K562 (cell line): ENCODE measurements around the gene GNL3. TPM values are rescaled to one million over a fixed set of nuclear protein-coding genes. Genes with fewer than 3 reads are reported as not detected.

Source experiments
- ATAC-seq: fragments of 200-7000 bp; cut with Tn5 transposase; 3 replicates; pipeline ENCODE4 v1.9.1; 2020; ENCODE audit warnings: moderate library complexity
- BruUV-seq: library from RNA; stranded (reverse); fragments of 400-500 nt; replicated peaks from 2 replicates; lab custom pipeline; 2021; lab: Mats Ljungman, UMichigan
- CTCF ChIA-PET: fragments of 300-600 bp; formaldehyde crosslinking; extraction: SDS; loops from one replicate; lab custom pipeline; 2021; ENCODE audit warnings: low intra/inter-chr PET ratio; lab: Yijun Ruan, JAX
- POLR2A ChIA-PET: fragments of 300-600, 350-650 bp; sonication (Branson Sonifier 250); formaldehyde crosslinking; extraction: SDS; loops from one replicate; lab custom pipeline; 2021; ENCODE audit warnings: antibody characterized with exemption, inconsistent platforms; lab: Yijun Ruan, JAX
- DNase-seq, 4 experiments: peaks; one replicate each; pipeline versions ENCODE4 v3.0.0 to v3.0.0-alpha.2; 2011 to 2018; ENCODE audit warnings: low spot score in 3 of 4, mixed read lengths in 3 of 4; ENCODE audit errors: extremely low read depth in 1 of 4
- FAIRE-seq: peaks from 2 replicates; lab custom pipeline; 2011; peaks lifted over from hg19 to GRCh38; lab: Jason Lieb, UNC
- H2AFZ ChIP-seq: 2 replicates; pipeline ENCODE4 v1.6.0; 2011; ENCODE audit warnings: low read depth, low read length, control low read depth, inconsistent platforms
- H3K27ac ChIP-seq: fragments of 200-600 bp; 3 replicates; pipeline ENCODE4 v1.8.0; 2011; ENCODE audit warnings: low read depth, mild to moderate bottlenecking, control low read depth, inconsistent platforms, low read length, moderate library complexity, mixed read lengths; ENCODE audit errors: extremely low read depth
- H3K27me3 ChIP-seq, 2 experiments: fragments of 300-600 bp in 1 of 2; 2 replicates in 1 of 2; 3 replicates in 1 of 2; pipeline versions ENCODE4 v1.6.0 to v1.8.0; 2011; ENCODE audit warnings: inconsistent platforms in 2 of 2, low read length in 2 of 2, mild to moderate bottlenecking in 1 of 2, mixed read lengths in 1 of 2, moderate library complexity in 1 of 2; ENCODE audit not compliant: control insufficient read depth in 2 of 2, insufficient read depth in 2 of 2
- H3K36me3 ChIP-seq: fragments of 300-600 bp; 3 replicates; pipeline ENCODE4 v1.8.0; 2011; ENCODE audit warnings: mild to moderate bottlenecking, low read length, inconsistent platforms; ENCODE audit not compliant: control insufficient read depth, insufficient read depth
- H3K4me1 ChIP-seq, 2 experiments: fragments of 200-600 bp in 1 of 2; replicated peaks in 1 of 2; 2 replicates in 1 of 2; 3 replicates in 1 of 2; pipeline versions ENCODE4 v1.5.1 to v1.8.0; 2011; ENCODE audit warnings: inconsistent platforms in 2 of 2, low read length in 2 of 2, mild to moderate bottlenecking in 1 of 2, mixed read lengths in 1 of 2, moderate library complexity in 1 of 2; ENCODE audit not compliant: control insufficient read depth in 2 of 2, insufficient read depth in 2 of 2
- H3K4me2 ChIP-seq: 2 replicates; pipeline ENCODE4 v1.6.1; 2011; ENCODE audit warnings: low read length, control low read depth, inconsistent platforms, mixed read lengths; ENCODE audit not compliant: insufficient read depth
- H3K4me3 ChIP-seq: fragments of 200-600 bp; sonication (generic), shearing (Covaris generic); 2 replicates; pipeline ENCODE4 v1.5.1; 2016; ENCODE audit warnings: control low read depth, inconsistent platforms
- H3K79me2 ChIP-seq: fragments of 200-600 bp; 3 replicates; pipeline ENCODE4 v1.8.0; 2011; ENCODE audit warnings: low read length, inconsistent platforms; ENCODE audit not compliant: control insufficient read depth, insufficient read depth
- H3K9ac ChIP-seq, 2 experiments: 2 replicates each; pipeline versions ENCODE4 v1.6.0 to v1.6.1; 2011; ENCODE audit warnings: low read depth in 2 of 2, low read length in 2 of 2, control low read depth in 1 of 2, inconsistent platforms in 1 of 2, mild to moderate bottlenecking in 1 of 2, mixed read lengths in 1 of 2; ENCODE audit not compliant: insufficient read depth in 1 of 2
- H3K9me1 ChIP-seq: one replicate; pipeline ENCODE4 v1.6.0; 2011; ENCODE audit warnings: inconsistent platforms, mild to moderate bottlenecking, low read length, moderate library complexity; ENCODE audit not compliant: control insufficient read depth, insufficient read depth
- H3K9me3 ChIP-seq: replicated peaks from 2 replicates; pipeline ENCODE4 v1.5.1; 2011; ENCODE audit warnings: low read depth, low read length, inconsistent platforms; ENCODE audit not compliant: control insufficient read depth, insufficient read depth
- H4K20me1 ChIP-seq: replicated peaks from 2 replicates; pipeline ENCODE4 v1.6.1; 2011; ENCODE audit warnings: low read length, inconsistent platforms, mixed read lengths; ENCODE audit not compliant: control insufficient read depth, insufficient read depth
- CTBP1 ChIP-seq: fragments of 450-650 bp; IDR thresholded peaks from 2 replicates; pipeline ENCODE4 v1.6.1; 2016; ENCODE audit warnings: borderline replicate concordance
- HMG20A ChIP-seq: fragments of 450-650 bp; formaldehyde crosslinking; conservative IDR thresholded peaks from 2 replicates; pipeline ENCODE4 v1.4.0; 2020; ENCODE audit warnings: mild to moderate bottlenecking, mixed read lengths
- MECOM ChIP-seq: fragments of 250-450 bp; sonication (Bioruptor Pico); IDR thresholded peaks from 2 replicates; pipeline ENCODE4 v1.8.0; 2022; ENCODE audit warnings: inconsistent platforms
- NRF1 ChIP-seq, 2 experiments: fragments of 450-650 bp; IDR thresholded peaks in 1 of 2; conservative IDR thresholded peaks in 1 of 2; 2 replicates each; pipeline ENCODE4 v1.6.1; 2014; ENCODE audit warnings: mild to moderate bottlenecking in 2 of 2
- PRMT5 ChIP-seq: sonication (generic); formaldehyde crosslinking; IDR thresholded peaks from 2 replicates; pipeline ENCODE4 v1.5.0; 2020; ENCODE audit warnings: missing genetic modification reagents
- PRPF4 ChIP-seq: fragments of 200-400 bp; formaldehyde crosslinking; IDR thresholded peaks from one replicate; pipeline ENCODE4 v1.6.1; 2017; ENCODE audit warnings: low read length, low read depth, mild to moderate bottlenecking; ENCODE audit not compliant: insufficient read depth, poor library complexity, severe bottlenecking
- PTBP1 ChIP-seq: fragments of 200-400 bp; formaldehyde crosslinking; IDR thresholded peaks from 2 replicates; pipeline ENCODE4 v1.6.1; 2017; ENCODE audit warnings: low read depth, low read length
- SIN3B ChIP-seq: fragments of 450-650 bp; IDR thresholded peaks from 2 replicates; pipeline ENCODE4 v1.6.1; 2017; ENCODE audit warnings: low read depth, mild to moderate bottlenecking, moderate library complexity
- TAL1 ChIP-seq: fragments of 450-650 bp; IDR thresholded peaks from 2 replicates; pipeline ENCODE4 v1.6.1; 2016; ENCODE audit warnings: mild to moderate bottlenecking
- U2AF2 ChIP-seq: fragments of 200-400 bp; formaldehyde crosslinking; optimal IDR thresholded peaks from 2 replicates; pipeline ENCODE3; 2017; ENCODE audit warnings: low read depth, mild to moderate bottlenecking, low read length
- ZNF436 ChIP-seq: fragments of 250-450, 450-650 bp; sonication (Bioruptor Pico); formaldehyde crosslinking; IDR thresholded peaks from 2 replicates; pipeline ENCODE4 v1.7.0; 2020; ENCODE audit warnings: mild to moderate bottlenecking
- WGBS: fragments of 100-300 bp; shearing (Covaris generic); methylation state at CpG from one replicate; pipeline ENCODE4 v1.1.6; 2016; ENCODE audit warnings: low coverage, mixed read lengths; ENCODE audit not compliant: insufficient coverage; ENCODE audit errors: missing lambda C conversion rate; 5-methylcytosine and 5-hydroxymethylcytosine counted together
- in situ Hi-C: fragments of 300-500 bp; cut with MboI; formaldehyde crosslinking; loops from 4 replicates; pipeline ENCODE4 v1.15.0; 2018; ENCODE audit warnings: inconsistent platforms, mixed read lengths
- intact Hi-C: fragments of 100-400 bp; cut with micrococcal nuclease; formaldehyde crosslinking; loops from 2 replicates; pipeline ENCODE4 v1.14.2; 2022
- polyA plus RNA-seq, 8 experiments: library from polyadenylated mRNA; depleted of rRNA in 4 of 8; stranded (reverse) in 5 of 8; unstranded in 3 of 8; fragments of >200 nt; fragmentation: Nextera tagmentation in 2 of 8; fragmentation: Illumina TruSeq in 1 of 8; extraction: Ambion mirVana in 2 of 8; extraction: Trizol in 1 of 8; gene quantifications; 2 replicates each; pipeline versions ENCODE4 v1.2.1 to v1.2.3, GENCODE V29; 2011 to 2014; ENCODE audit warnings: inconsistent platforms in 1 of 8, missing spikeins in 1 of 8
- total RNA-seq, 7 experiments: library from RNA; depleted of rRNA in 6 of 7; stranded (reverse); fragments of >200 nt in 6 of 7; fragmentation: Illumina TruSeq in 2 of 7; extraction: Trizol in 2 of 7; gene quantifications; 2 replicates each; pipeline versions ENCODE4 v1.2.1 to v1.2.3, GENCODE V29; 2011 to 2021; ENCODE audit warnings: low replicate concordance in 1 of 7
- TF ChIP-seq, protein P1 (sequence below): fragments of 250-450 bp; sonication (Bioruptor Pico); IDR thresholded peaks from 2 replicates; pipeline ENCODE4 v1.8.0; 2021; ENCODE audit warnings: moderate library complexity, mild to moderate bottlenecking, inconsistent platforms

The GNL3 gene
- total and polyA plus RNA-seq, 9 of the 15 experiments (the other 6 are each of a cell fraction or from before 2014, with no cell fraction given) = 132 to 313 (median 220) TPM

GRCh38 chr3:52712291-52713212 is 26.7 kb downstream of the GNL3 start:
- ChIA-PET POLR2A (interaction anchor here (0.7 kb wide), 1 partner anchor 21 kb away, joined by 4 read pairs; no protein-coding TSS in a partner anchor), CTCF (no interaction called here)
- H3K36me3 ChIP-seq = peaks cover 16% of the 10 kb centered on the region; the same call in 2 of the 3 replicates
- WGBS = 91% methylated on average over 13 of the region's 17 CpGs
- H3K27me3 ChIP-seq = no peaks in the 10 kb centered on the region
- no peak overlapping the region for H3K27ac ChIP-seq
- no peak for FAIRE-seq
- H3K4me1 ChIP-seq = no peaks in the 10 kb centered on the region; a peak in 2 of 5 replicates
- ATAC-seq = no peak
- intact Hi-C loops (no loop called here), in situ Hi-C loops (no loop called here)
- no peak overlapping the region for H3K4me3 ChIP-seq
- TF ChIP-seq HMG20A = no peak
- TF ChIP-seq PTBP1 = no peak
- no peak for TF ChIP-seq TAL1
- TF ChIP-seq, protein P1, sequence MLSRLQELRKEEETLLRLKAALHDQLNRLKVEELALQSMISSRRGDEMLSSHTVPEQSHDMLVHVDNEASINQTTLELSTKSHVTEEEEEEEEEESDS = no peak
- no peak for TF ChIP-seq PRPF4
- no peak for TF ChIP-seq SIN3B
- TF ChIP-seq CTBP1 = no peak
- no peak for TF ChIP-seq NRF1 (conservative IDR thresholded peaks at IDR 0.05 in 1 of 2, IDR thresholded peaks at IDR 0.05 in 1 of 2)
- TF ChIP-seq PRMT5 (CRISPR knock-in tag) = no peak
- TF ChIP-seq MECOM (CRISPR knock-in tag) = no peak
- TF ChIP-seq ZNF436 (CRISPR knock-in tag) = no peak
- no peak for TF ChIP-seq U2AF2
- H2AFZ ChIP-seq = no peak overlapping the region
- no TSS peak for BruUV-seq
- DNase-seq = no peak
- peaks cover 6% of the 10 kb centered on the region for H3K79me2 ChIP-seq
- H3K4me2 ChIP-seq = no peak overlapping the region
- no peaks in the 10 kb centered on the region for H3K9me3 ChIP-seq
- no peaks in the 10 kb centered on the region for H3K9me1 ChIP-seq
- H3K9ac ChIP-seq = no peak overlapping the region
- no peaks in the 10 kb centered on the region for H4K20me1 ChIP-seq
